Activated CD8-positive, alpha-beta T cell treated with anti-CD3 and anti-CD28 coated beads for 36 hours (primary cell): Measurements from ENCODE around the gene POLN. TPM values are rescaled to one million over a fixed set of nuclear protein-coding genes. Genes with fewer than 3 reads are reported as not detected.

Source experiments
- ATAC-seq: fragments of 200-7000 bp; cut with Tn5 transposase; one replicate; pipeline ENCODE4 v1.10.0; 2021; ENCODE audit warnings: mild to moderate bottlenecking, moderate library complexity
- CTCF ChIA-PET: fragments of 350-600 bp; sonication (Branson Sonifier 250); formaldehyde crosslinking; loops from one replicate; lab custom pipeline; 2021; ENCODE audit warnings: antibody characterized with exemption; lab: Charles Lee
- POLR2A ChIA-PET: fragments of 350-600 bp; sonication (Branson Sonifier 250); formaldehyde crosslinking; loops from one replicate; lab custom pipeline; 2021; ENCODE audit warnings: antibody characterized with exemption; lab: Charles Lee
- DNase-seq: peaks from one replicate; pipeline ENCODE4 v3.0.0-alpha.2; 2020
- H3K27ac Mint-ChIP-seq: one replicate; pipeline ENCODE4 v1.8.0; 2021; ENCODE audit warnings: mild to moderate bottlenecking, mixed read lengths
- H3K27me3 Mint-ChIP-seq: one replicate; pipeline ENCODE4 v1.8.0; 2021; ENCODE audit warnings: mixed read lengths
- H3K36me3 Mint-ChIP-seq: one replicate; pipeline ENCODE4 v1.8.0; 2021; ENCODE audit warnings: low read depth, mixed read lengths
- H3K4me1 Mint-ChIP-seq: one replicate; pipeline ENCODE4 v1.8.0; 2021; ENCODE audit warnings: low read depth, mixed read lengths
- H3K4me3 Mint-ChIP-seq: one replicate; pipeline ENCODE4 v1.8.0; 2021; ENCODE audit warnings: mild to moderate bottlenecking, moderate library complexity, mixed read lengths
- H3K9me3 Mint-ChIP-seq: one replicate; pipeline ENCODE4 v1.8.0; 2021; ENCODE audit warnings: mixed read lengths
- intact Hi-C: fragments of 100-400 bp; cut with micrococcal nuclease; formaldehyde crosslinking; loops from one replicate; pipeline ENCODE4 v1.10.0; 2022
- total RNA-seq, 2 experiments: library from RNA; stranded (reverse); gene quantifications; one replicate each; pipeline ENCODE4 v1.2.3, GENCODE V29; 2021
- TF ChIP-seq, protein P1 (sequence below): fragments of 200-600 bp; IDR thresholded peaks from one replicate; pipeline ENCODE4 v1.8.0; 2022; ENCODE audit warnings: antibody characterized with exemption, mild to moderate bottlenecking

Gene POLN
- total RNA-seq, 2 experiments from 2014 or later, result 2.1 to 2.9 TPM

DNA sequence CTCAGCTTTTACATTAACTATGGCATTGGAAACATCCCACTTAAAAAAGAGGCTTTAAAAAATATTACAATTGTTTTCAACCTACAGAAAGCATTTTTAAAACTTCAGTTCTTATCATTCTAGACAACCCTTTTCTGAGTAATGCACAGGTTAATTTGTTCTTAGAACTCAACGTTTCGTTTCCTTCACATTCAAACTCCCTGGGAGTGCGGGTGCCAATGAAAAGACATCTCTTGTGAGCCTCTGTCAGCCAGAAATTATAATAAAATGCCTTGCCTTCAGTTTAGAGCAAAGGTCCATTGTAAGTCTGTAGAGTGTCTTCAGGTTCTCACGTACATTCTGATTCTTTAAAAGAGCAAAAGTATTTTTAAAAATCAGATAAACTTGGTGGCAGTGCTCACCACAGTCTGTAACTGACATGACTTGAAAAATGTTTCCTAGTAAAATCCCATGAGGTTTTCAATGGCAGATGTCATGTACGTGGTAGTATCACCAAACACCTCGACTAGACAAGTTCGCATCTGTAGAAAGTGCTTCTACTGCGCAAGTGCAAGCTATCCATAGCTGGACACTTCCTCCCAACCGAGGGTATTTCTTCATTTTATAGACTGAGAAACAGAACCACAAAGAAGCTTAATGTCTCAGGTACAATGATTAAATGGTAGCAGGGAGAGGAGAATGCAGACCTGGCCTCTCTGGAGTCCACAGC lies 65.8 kb downstream of the POLN start:
- CTCF ChIA-PET, result no interaction called here
- Mint-ChIP-seq H3K27ac (no peak overlapping the region), H3K4me1 (peaks cover 19% of the 10 kb centered on the region)

DNA sequence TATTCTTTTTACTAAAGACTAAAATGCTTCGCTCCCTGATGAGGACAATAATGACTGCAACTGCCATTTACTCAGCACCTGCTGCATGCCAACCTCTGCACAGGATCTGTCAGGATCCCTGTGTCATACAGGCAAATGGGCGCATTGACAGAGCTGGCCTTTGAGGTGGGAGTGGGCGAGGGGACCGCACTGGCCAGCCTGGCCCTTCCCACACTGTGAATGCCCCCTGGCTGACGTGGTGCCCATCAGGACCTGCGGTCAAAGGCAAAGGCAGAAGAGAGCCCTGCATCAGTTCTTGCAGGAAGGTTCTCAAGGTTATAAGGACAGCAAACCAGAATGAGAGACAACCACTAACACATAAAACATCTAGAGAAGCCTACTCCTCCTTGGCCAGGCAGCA lies 67.9 kb downstream of the POLN start:
- Mint-ChIP-seq H3K27ac (no peak overlapping the region), H3K36me3 (no peaks in the 10 kb centered on the region), H3K27me3 (no peaks in the 10 kb centered on the region), H3K4me1 (peaks cover 19% of the 10 kb centered on the region), H3K4me3 (no peak overlapping the region), H3K9me3 (no peaks in the 10 kb centered on the region)
- POLR2A ChIA-PET, result no interaction called here
- DNase-seq, result no peak
- CTCF ChIA-PET, result interaction anchor here (1.4 kb wide), 1 partner anchor 11 kb away, joined by 3 read pairs; no protein-coding TSS in a partner anchor
- ATAC-seq, result no peak
- TF ChIP-seq, protein P1, sequence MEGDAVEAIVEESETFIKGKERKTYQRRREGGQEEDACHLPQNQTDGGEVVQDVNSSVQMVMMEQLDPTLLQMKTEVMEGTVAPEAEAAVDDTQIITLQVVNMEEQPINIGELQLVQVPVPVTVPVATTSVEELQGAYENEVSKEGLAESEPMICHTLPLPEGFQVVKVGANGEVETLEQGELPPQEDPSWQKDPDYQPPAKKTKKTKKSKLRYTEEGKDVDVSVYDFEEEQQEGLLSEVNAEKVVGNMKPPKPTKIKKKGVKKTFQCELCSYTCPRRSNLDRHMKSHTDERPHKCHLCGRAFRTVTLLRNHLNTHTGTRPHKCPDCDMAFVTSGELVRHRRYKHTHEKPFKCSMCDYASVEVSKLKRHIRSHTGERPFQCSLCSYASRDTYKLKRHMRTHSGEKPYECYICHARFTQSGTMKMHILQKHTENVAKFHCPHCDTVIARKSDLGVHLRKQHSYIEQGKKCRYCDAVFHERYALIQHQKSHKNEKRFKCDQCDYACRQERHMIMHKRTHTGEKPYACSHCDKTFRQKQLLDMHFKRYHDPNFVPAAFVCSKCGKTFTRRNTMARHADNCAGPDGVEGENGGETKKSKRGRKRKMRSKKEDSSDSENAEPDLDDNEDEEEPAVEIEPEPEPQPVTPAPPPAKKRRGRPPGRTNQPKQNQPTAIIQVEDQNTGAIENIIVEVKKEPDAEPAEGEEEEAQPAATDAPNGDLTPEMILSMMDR, result no peak
- intact Hi-C loops, result no loop called here

More for the DNA sequence above, 65.8 kb downstream of the POLN start:
- TF ChIP-seq, protein P1, result no peak
- Mint-ChIP-seq H3K36me3 (no peaks in the 10 kb centered on the region), H3K9me3 (no peaks in the 10 kb centered on the region), H3K4me3 (no peak overlapping the region), H3K27me3 (no peaks in the 10 kb centered on the region)
- POLR2A ChIA-PET, result no interaction called here
- ATAC-seq, result no peak
- intact Hi-C loops, result no loop called here
- DNase-seq, result no peak

DNA sequence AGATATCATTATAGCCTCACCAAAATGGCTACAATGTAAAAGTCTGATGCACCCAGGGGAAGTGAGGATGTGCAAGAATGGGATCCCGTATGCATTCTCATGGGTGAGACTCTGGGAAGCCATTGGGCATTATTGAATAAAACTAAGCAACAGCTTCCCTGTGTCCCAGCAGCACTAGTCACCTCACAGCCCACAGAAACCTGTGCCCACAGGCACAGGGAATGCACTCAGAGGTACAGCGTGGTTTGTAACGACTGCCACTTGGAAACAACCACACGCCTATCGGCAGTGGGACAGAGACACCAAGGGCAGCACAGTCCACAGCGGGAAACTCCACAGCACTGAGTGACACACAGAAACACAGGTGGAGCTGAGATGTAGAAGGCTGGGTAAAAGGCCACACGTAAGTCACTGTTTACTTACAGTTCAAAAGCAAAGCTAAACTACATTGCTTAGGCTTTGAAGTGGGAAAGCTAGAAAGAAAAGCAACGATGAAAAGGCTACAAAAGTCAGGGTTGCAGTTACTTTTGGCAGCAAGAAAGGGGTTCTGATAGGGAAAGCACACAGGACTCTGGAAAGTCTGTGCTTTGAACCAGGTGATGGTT lies 69.2 kb downstream of the POLN start:
- peak; percentile 13 for DNase-seq
- CTCF ChIA-PET, result no interaction called here
- TF ChIP-seq, protein P1, result no peak
- intact Hi-C loops, result no loop called here
- H3K27me3 Mint-ChIP-seq, result no peaks in the 10 kb centered on the region
- no peaks in the 10 kb centered on the region for H3K9me3 Mint-ChIP-seq
- peaks cover 19% of the 10 kb centered on the region for H3K4me1 Mint-ChIP-seq
- H3K27ac Mint-ChIP-seq, result no peak overlapping the region
- ATAC-seq, result peak; percentile 53
- POLR2A ChIA-PET, result no interaction called here
- no peaks in the 10 kb centered on the region for H3K36me3 Mint-ChIP-seq
- H3K4me3 Mint-ChIP-seq, result no peak overlapping the region

DNA sequence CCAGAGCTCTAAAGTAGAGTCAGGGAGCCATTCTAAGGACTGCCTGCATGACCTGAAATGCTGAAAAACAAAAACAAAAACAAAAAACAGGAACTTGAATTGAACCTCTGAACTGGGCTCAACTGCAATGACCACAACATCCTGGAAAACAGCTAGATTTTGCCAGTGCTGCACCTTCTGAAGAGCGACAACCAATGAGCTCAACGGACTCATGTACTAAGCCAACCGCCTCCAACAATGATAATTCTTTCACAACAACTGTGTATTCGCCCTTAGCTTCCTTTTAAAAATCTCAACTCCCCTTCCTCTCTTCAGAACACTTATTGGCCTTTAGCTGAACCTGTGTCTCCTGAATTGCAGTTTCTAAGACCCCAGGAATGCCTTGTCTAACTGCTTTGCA lies 69.8 kb downstream of the POLN start:
- no peak overlapping the region for H3K4me3 Mint-ChIP-seq
- no peak for ATAC-seq
- no peak for DNase-seq
- H3K4me1 Mint-ChIP-seq, result peaks cover 19% of the 10 kb centered on the region
- H3K9me3 Mint-ChIP-seq, result no peaks in the 10 kb centered on the region
- intact Hi-C loops, result no loop called here
- H3K27ac Mint-ChIP-seq, result peak overlapping the region; percentile 56
- H3K27me3 Mint-ChIP-seq, result no peaks in the 10 kb centered on the region
- POLR2A ChIA-PET, result no interaction called here
- CTCF ChIA-PET, result interaction anchor here (0.9 kb wide), 1 partner anchor 48 kb away, joined by 3 read pairs; no protein-coding TSS in a partner anchor
- TF ChIP-seq, protein P1, result no peak
- no peaks in the 10 kb centered on the region for H3K36me3 Mint-ChIP-seq
